Pancreas (tissue), 10 donors: Measurements from ENCODE around the gene ID2. TPM values are rescaled to one million over a fixed set of nuclear protein-coding genes. Genes with fewer than 3 reads are reported as not detected.

Experiments
- ATAC-seq, 4 donors: fragments of 200-7000 bp; cut with Tn5 transposase; one replicate each; pipeline versions ENCODE4 v1.8.0 to v1.9.1; 2020; ENCODE audit warnings: mild to moderate bottlenecking in 4 of 4, moderate library complexity in 4 of 4
- DNase-seq, 6 donors: peaks; one replicate each; pipeline ENCODE4 v3.0.0-alpha.2; 2020
- FAIRE-seq: peaks from 2 replicates; lab custom pipeline; 2012; peaks lifted over from hg19 to GRCh38; lab: Jason Lieb, UNC
- H3K27ac ChIP-seq, 4 donors: fragments of 200-600 bp; sonication (generic); 1 replicate in 3 of 4; 2 replicates in 1 of 4; pipeline versions ENCODE4 v1.5.0 to v1.8.0; 2020
- H3K27me3 ChIP-seq, 4 donors: fragments of 200-600 bp; one replicate each; pipeline ENCODE4 v1.8.0; 2021
- H3K36me3 ChIP-seq, 3 donors: fragments of 200-600 bp; sonication (generic) in 1 of 3; one replicate each; pipeline versions ENCODE4 v1.5.0 to v1.8.0; 2020 to 2021
- H3K4me1 ChIP-seq, 3 donors: fragments of 200-600 bp; one replicate each; pipeline ENCODE4 v1.8.0; 2021
- H3K4me3 ChIP-seq, 4 donors: fragments of 200-600 bp; sonication (generic) in 2 of 4; one replicate each; pipeline versions ENCODE4 v1.5.0 to v1.8.0; 2020 to 2021
- H3K9me3 ChIP-seq, 4 donors: fragments of 200-600 bp; one replicate each; pipeline ENCODE4 v1.8.0; 2021
- CTCF ChIP-seq, 4 donors: fragments of 200-600 bp; sonication (generic) in 3 of 4; IDR thresholded peaks; one replicate each; pipeline versions ENCODE4 v1.5.0 to v1.8.0; 2021; ENCODE audit warnings: antibody characterized with exemption in 4 of 4
- WGBS, 2 donors: extraction: QIAGEN DNeasy Blood & Tissue Kit; methylation state at CpG; one replicate each; pipeline ENCODE4 v1.1.7; 2013; 5-methylcytosine and 5-hydroxymethylcytosine counted together
- intact Hi-C, 3 donors: fragments of 100-400 bp; cut with DNase I; formaldehyde crosslinking; loops; one replicate each; pipeline versions ENCODE4 v1.11.1 to v1.14.2; 2022
- polyA plus RNA-seq, 2 donors: library from polyadenylated mRNA; stranded (reverse); fragments of 200-250 nt; gene quantifications; one replicate each; pipeline ENCODE4 v1.2.3, GENCODE V29; 2013
- total RNA-seq, 6 donors: library from RNA; stranded (reverse); fragmentation: NEBNext Ultra II Directional in 4 of 6; extraction: Animal tissue kit (Norgen Biotek cat#: 25700) in 4 of 6; gene quantifications; one replicate each; pipeline versions ENCODE4 v1.2.1 to v1.2.4, GENCODE V29; 2021 to 2023
- donor health status: healthy with polysubstance abuse.
- donor health status: DM: no; HTN: no; CAD: no; lungs with moderate emphysema.
- donor health status: DM: no; HTN: no; CAD: no.
- donor health status: control.
- donor health status: control.
- donor health status: Bipolar disorder and iron deficiency.
- donor health status: DM: yes; HTN: yes; CAD: no.
- donor health status: DM: no; HTN: no; CAD: no.
- donor health status: DM: no; HTN: no; CAD: no.
- donor health status: DM: yes; HTN: yes; CAD: no.

ID2 gene
- total and polyA plus RNA-seq, 8 donors, result 19.3 to 135 (median 30.1) TPM

GRCh38 chr2:8679567-8679826, 2.4 kb upstream of the ID2 start:
- no peak for DNase-seq
- no peak for ATAC-seq
- H3K27ac ChIP-seq, result peak overlapping the region; percentile 98 to 100 (median 98)
- intact Hi-C loops, result no loop called here
- FAIRE-seq, result no peak
- H3K36me3 ChIP-seq, result no peaks in the 10 kb centered on the region
- no peaks in the 10 kb centered on the region for H3K27me3 ChIP-seq
- peak overlapping the region; percentile 32 to 68 (median 64) for H3K4me3 ChIP-seq
- TF ChIP-seq CTCF (IDR thresholded peaks at IDR 0.05), result no peak
- WGBS, 2 donors, result 6% methylated on average over 8 of the region's 8 CpGs
- no peaks in the 10 kb centered on the region for H3K9me3 ChIP-seq
- H3K4me1 ChIP-seq, result peaks cover 0 to 25% (median 12%) of the 10 kb centered on the region in 3 donors

GRCh38 chr2:8679827-8680731, 1.8 kb upstream of the ID2 start:
- DNase-seq, result peak; percentile 77 to 89 (median 86)
- WGBS, 2 donors, result 4 to 6% methylated on average over 19 of the region's 19 CpGs
- Histone ChIP-seq H3K4me3 (peak overlapping the region in 3 of 4 donors; percentile 64 to 68 (median 64)), H3K27ac (peak overlapping the region; percentile 98 to 100 (median 98)), H3K9me3 (no peaks in the 10 kb centered on the region), H3K36me3 (no peaks in the 10 kb centered on the region), H3K4me1 (peaks cover 0 to 28% (median 12%) of the 10 kb centered on the region in 3 donors), H3K27me3 (no peaks in the 10 kb centered on the region)
- no peak for TF ChIP-seq CTCF (IDR thresholded peaks at IDR 0.05)
- intact Hi-C loops, result no loop called here
- ATAC-seq, result peak; percentile 42 to 47 (median 44)
- FAIRE-seq, result no peak

DNA sequence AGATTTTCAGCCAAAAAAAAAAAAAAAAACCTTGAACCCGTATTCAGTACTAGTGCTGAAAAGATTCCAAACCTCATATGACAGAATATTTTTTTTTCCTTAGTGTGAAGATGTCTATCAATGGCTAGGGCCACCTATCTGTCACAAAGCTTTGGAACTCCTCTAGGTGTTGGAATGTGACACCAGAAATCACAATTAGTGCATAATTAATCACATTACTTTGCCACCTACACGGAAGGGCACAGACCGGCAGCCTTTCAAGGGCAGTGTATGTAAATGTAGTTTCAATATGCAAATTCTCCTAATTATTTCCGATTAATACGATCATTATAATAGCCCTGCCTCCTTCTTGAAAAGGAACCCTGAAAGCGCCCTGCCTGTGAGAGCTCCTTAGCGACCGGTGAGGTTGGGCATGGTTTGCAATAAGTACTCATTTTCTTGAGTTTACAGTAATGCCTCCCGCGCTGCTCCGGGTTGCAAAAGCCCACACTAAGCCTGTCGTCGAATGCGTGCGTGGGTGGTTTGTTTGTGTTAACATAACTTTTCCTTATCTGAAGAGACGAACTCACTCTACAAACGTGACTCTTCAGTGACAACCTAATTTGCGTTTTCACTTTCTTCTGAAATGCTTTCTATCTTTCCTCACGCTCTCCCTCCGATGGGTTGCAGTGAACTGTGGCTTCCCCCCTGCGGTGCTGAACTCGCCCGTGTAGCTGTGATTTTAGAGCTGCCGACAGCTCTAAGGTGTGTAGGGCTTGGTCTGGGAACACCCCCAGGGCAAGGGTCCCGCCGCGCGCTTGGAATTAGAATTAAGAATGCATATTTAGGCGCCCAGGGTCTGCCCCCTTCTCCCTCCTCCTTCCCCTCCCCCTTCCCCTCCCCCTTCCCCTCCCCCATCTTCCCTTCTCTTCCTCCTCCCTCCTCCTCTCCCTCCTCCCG, 765 bp upstream of the ID2 start:
- H3K9me3 ChIP-seq, result no peaks in the 10 kb centered on the region
- peak overlapping the region in 3 of 4 donors; percentile 23 to 68 (median 64) for H3K4me3 ChIP-seq
- 0 to 1% methylated on average over 29 of the region's 30 CpGs for WGBS, 2 donors
- intact Hi-C loops, result no loop called here
- no peaks in the 10 kb centered on the region for H3K27me3 ChIP-seq
- DNase-seq (peak; percentile 59 to 74 (median 68)), ATAC-seq (no peak), FAIRE-seq (no peak)
- H3K4me1 ChIP-seq, result peaks cover 0 to 25% (median 8%) of the 10 kb centered on the region in 3 donors
- peak overlapping the region; percentile 98 to 100 (median 98) for H3K27ac ChIP-seq
- no peak for TF ChIP-seq CTCF (IDR thresholded peaks at IDR 0.05)
- H3K36me3 ChIP-seq, result no peaks in the 10 kb centered on the region

- Histone ChIP-seq H3K27ac (peak overlapping the region; percentile 44 to 89 (median 71)), H3K27me3 (no peaks in the 10 kb centered on the region), H3K36me3 (no peaks in the 10 kb centered on the region), H3K4me3 (peak overlapping the region; percentile 59 to 76 (median 67)), H3K4me1 (peaks cover 0 to 16% (median 7%) of the 10 kb centered on the region in 3 donors), H3K9me3 (no peaks in the 10 kb centered on the region)
- WGBS, 2 donors, result 8 to 9% methylated on average over 30 of the region's 30 CpGs
- ATAC-seq, result no peak
- FAIRE-seq, result no peak
- intact Hi-C loops, result no loop called here
- no peak for TF ChIP-seq CTCF (IDR thresholded peaks at IDR 0.05)
- DNase-seq, result peak in 4 of 6 donors; percentile 37 to 68 (median 48)
Observed at GRCh38 chr2:8682719-8683667, 1.1 kb downstream of the ID2 start.
